ENCODE results near the gene CHN2. TPM values are rescaled to one million over a fixed set of nuclear protein-coding genes. Genes with fewer than 3 reads are reported as not detected.

The CHN2 gene
- polyA plus RNA-seq, 1 of the 3 experiments (the other 2 are of a cell fraction), result 0.02 TPM

- TF ChIP-seq REST (IDR thresholded peaks at IDR 0.05; ENCODE audit: low read depth, low read length) (no peak), MXI1 (IDR thresholded peaks at IDR 0.05; ENCODE audit: low read depth, low read length) (no peak), ZBTB33 (IDR thresholded peaks at IDR 0.05; ENCODE audit: borderline replicate concordance, low read depth) (no peak), IRF3 (IDR thresholded peaks at IDR 0.05; ENCODE audit: low read depth, low read length) (no peak), RXRA (IDR thresholded peaks at IDR 0.05; ENCODE audit: borderline replicate concordance, low read depth) (no peak), YY1 (IDR thresholded peaks at IDR 0.05; ENCODE audit: low read depth) (no peak), JUND (IDR thresholded peaks at IDR 0.05) (no peak)
Measured at GRCh38 chr7:29459589-29459988, 265.0 kb downstream of the CHN2 start (continued).

GRCh38 chr7:29461996-29462395 is 267.4 kb downstream of the CHN2 start:
- WGBS (ENCODE audit: low lambda C conversion rate), result 72% methylated on average over 4 of the region's 4 CpGs

More at GRCh38 chr7:29461996-29462395, 267.4 kb downstream of the CHN2 start:
- Histone ChIP-seq H4K20me1 (ENCODE audit: insufficient read depth) (no peaks in the 10 kb centered on the region), H3F3A (replicated peaks; ENCODE audit: insufficient read depth) (no peaks in the 10 kb centered on the region), H3K9me2 (no peaks in the 10 kb centered on the region), H3K27ac (ENCODE audit: low read depth in 2 of 2, low read length in 1 of 2) (no peak overlapping the region), H3K4me2 (no peak overlapping the region), H3K4me3 (ENCODE audit: low read depth in 2 of 2, low read length in 1 of 2) (no peak overlapping the region), H3K9me3 (no peaks in the 10 kb centered on the region), H2AFZ (ENCODE audit: low read depth) (no peak overlapping the region), H3K4me1 (ENCODE audit: control insufficient read depth in 1 of 2, insufficient read depth in 2 of 2, low read depth in 1 of 2, low read length in 1 of 2) (peaks cover 0 to 8% of the 10 kb centered on the region in 2 experiments; a peak in 1 of 4 replicates), H3K36me3 (replicated peaks in 1 of 2; ENCODE audit: control insufficient read depth in 1 of 2, insufficient read depth in 2 of 2, low read length in 1 of 2) (no peaks in the 10 kb centered on the region), H3K79me2 (ENCODE audit: insufficient read depth) (no peaks in the 10 kb centered on the region), H3K27me3 (ENCODE audit: insufficient read depth) (no peaks in the 10 kb centered on the region), H3K9ac (no peak overlapping the region)
- CTCF ChIA-PET, result interaction anchor here (1.0 to 1.2 kb wide), 2 partner anchors 13 to 273 kb away, joined by 3 to 4 read pairs; no protein-coding TSS in a partner anchor
- POLR2A ChIA-PET, result no interaction called here
- DNase-seq, result no peak
- TF ChIP-seq SIN3A (IDR thresholded peaks at IDR 0.05; ENCODE audit: borderline replicate concordance, low read depth, low read length) (no peak), YY1 (IDR thresholded peaks at IDR 0.05; ENCODE audit: low read depth) (no peak), FOSL2 (IDR thresholded peaks at IDR 0.05; ENCODE audit: borderline replicate concordance, low read depth) (no peak), FOXJ3 (CRISPR knock-in tag; IDR thresholded peaks at IDR 0.05) (no peak), ZBTB33 (IDR thresholded peaks at IDR 0.05; ENCODE audit: borderline replicate concordance, low read depth) (no peak), RCOR1 (IDR thresholded peaks at IDR 0.05; ENCODE audit: low read length) (no peak), EZH2phosphoT487 (IDR thresholded peaks at IDR 0.05; ENCODE audit: borderline replicate concordance, low read depth) (no peak), IRF3 (IDR thresholded peaks at IDR 0.05; ENCODE audit: low read depth, low read length) (no peak), MAX (IDR thresholded peaks at IDR 0.05; ENCODE audit: low read depth) (no peak), RFX5 (IDR thresholded peaks at IDR 0.05; ENCODE audit: low read length) (no peak), TAF1 (IDR thresholded peaks at IDR 0.05; ENCODE audit: borderline replicate concordance, low read depth, low read length) (no peak), MEF2A (IDR thresholded peaks at IDR 0.05; ENCODE audit: borderline replicate concordance, low read depth) (no peak), JUND (IDR thresholded peaks at IDR 0.05) (no peak), GABPA (IDR thresholded peaks at IDR 0.05; ENCODE audit: low read depth) (no peak), RAD21 (IDR thresholded peaks at IDR 0.05; ENCODE audit: low read length) (no peak), CHD2 (IDR thresholded peaks at IDR 0.05; ENCODE audit: low read length, partially characterized antibody) (no peak)
